SHP77 (cell line): ENCODE measurements around the gene ADH5.
"Not testable (repeated sequence)": the region's sequence is repeated elsewhere in the genome, so short reads cannot be mapped to it uniquely, and the experiment has no call there.

Experiments used
- DNase-seq, 2 experiments: peaks; one replicate each; lab custom pipeline; 2025; lab: John Stamatoyannopoulos, UW

Gene ADH5

GRCh38 chr4:99029018-99029735, 59.4 kb downstream of the ADH5 start:
- no peak for DNase-seq

GRCh38 chr4:99028187-99028586, 60.4 kb downstream of the ADH5 start:
- DNase-seq: no peak

GRCh38 chr4:99027304-99027703, 61.3 kb downstream of the ADH5 start:
- no peak for DNase-seq

- no peak for DNase-seq
Observed at GRCh38 chr4:99025506-99025905, 63.1 kb downstream of the ADH5 start.

- DNase-seq: no peak
Observed at GRCh38 chr4:99024481-99025275, 63.9 kb downstream of the ADH5 start.

- not testable (repeated sequence) for DNase-seq
Observed at GRCh38 chr4:99023800-99024251, 64.8 kb downstream of the ADH5 start.

- DNase-seq: no peak
Observed at GRCh38 chr4:99022566-99022965, 66.0 kb downstream of the ADH5 start.

GRCh38 chr4:99021386-99021785, 67.2 kb downstream of the ADH5 start:
- no peak for DNase-seq
